Measurements from ENCODE around the gene ACTL10. TPM values are rescaled to one million over a fixed set of nuclear protein-coding genes. Genes with fewer than 3 reads are reported as not detected.

The ACTL10 gene
- total RNA-seq, 1 experiment from 2014 or later = 0.46 TPM

DNA sequence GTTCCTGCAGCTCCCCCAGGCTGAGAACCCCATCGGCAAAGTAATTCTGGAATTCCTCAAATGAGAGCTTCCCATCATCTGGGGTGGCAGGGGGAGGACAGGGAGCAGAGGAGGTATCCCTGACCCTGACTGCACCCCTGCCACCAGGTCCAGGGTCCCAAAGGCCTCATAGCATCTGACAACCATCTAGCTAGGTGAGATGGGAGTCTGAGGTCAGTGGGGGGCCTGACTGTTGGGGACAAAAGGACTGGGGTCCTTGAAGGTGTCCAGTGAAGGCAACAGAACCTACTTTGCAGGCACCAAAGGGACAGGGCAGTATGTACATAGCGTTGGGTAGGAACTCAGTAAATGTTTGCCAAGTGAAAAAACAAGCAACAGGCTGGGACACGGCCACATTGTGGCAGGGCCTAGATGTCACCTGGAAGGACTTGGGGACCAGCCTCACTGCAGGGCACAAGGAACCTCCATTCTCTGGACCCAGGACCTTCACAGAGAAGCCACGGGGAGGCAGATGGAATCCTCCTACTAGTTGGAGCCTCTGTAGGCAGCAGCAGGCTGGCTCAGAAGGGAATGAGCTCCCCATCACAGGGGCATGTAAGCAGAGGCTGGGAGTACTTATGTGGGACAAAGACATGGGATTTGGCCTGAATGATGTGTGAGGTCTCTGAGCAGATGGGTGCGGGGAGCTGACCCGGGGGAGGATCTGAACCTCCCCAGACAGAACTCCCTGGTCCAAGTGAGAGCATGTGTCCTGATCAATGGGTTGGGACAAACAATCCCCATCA, 4.2 kb downstream of the ACTL10 start:
- no peaks in the 10 kb centered on the region for H3K79me2 ChIP-seq (ENCODE audit: insufficient read depth, low read length)
- no peak overlapping the region for H2BK15ac ChIP-seq (ENCODE audit: low read depth, low read length)
- H3K4ac ChIP-seq (ENCODE audit: low read depth, low read length) = no peak overlapping the region
- no CpG with 5 or more reads among the region's 6 CpGs for WGBS (ENCODE audit: extremely low coverage, insufficient read length, low lambda C conversion rate)
- H3K14ac ChIP-seq (ENCODE audit: insufficient read depth, low read length) = no peak overlapping the region
- H2BK120ac ChIP-seq (ENCODE audit: low read depth, low read length, poor library complexity, severe bottlenecking) = no peak overlapping the region
- H3K27me3 ChIP-seq (ENCODE audit: insufficient read depth, low read length) = no peaks in the 10 kb centered on the region
- H2BK20ac ChIP-seq (ENCODE audit: low read depth, low read length, poor library complexity, severe bottlenecking) = no peak overlapping the region
- H3K56ac ChIP-seq (ENCODE audit: insufficient read length, low read depth, low read length) = no peak overlapping the region
- H3K9ac ChIP-seq (ENCODE audit: extremely low read depth, insufficient read length, low read length) = no peak overlapping the region
- no peak overlapping the region for H3K23ac ChIP-seq (ENCODE audit: insufficient read length, low read depth, low read length)
- TF ChIP-seq, protein P1, sequence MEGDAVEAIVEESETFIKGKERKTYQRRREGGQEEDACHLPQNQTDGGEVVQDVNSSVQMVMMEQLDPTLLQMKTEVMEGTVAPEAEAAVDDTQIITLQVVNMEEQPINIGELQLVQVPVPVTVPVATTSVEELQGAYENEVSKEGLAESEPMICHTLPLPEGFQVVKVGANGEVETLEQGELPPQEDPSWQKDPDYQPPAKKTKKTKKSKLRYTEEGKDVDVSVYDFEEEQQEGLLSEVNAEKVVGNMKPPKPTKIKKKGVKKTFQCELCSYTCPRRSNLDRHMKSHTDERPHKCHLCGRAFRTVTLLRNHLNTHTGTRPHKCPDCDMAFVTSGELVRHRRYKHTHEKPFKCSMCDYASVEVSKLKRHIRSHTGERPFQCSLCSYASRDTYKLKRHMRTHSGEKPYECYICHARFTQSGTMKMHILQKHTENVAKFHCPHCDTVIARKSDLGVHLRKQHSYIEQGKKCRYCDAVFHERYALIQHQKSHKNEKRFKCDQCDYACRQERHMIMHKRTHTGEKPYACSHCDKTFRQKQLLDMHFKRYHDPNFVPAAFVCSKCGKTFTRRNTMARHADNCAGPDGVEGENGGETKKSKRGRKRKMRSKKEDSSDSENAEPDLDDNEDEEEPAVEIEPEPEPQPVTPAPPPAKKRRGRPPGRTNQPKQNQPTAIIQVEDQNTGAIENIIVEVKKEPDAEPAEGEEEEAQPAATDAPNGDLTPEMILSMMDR (conservative IDR thresholded peaks at IDR 0.05) = no peak
- H3K4me1 ChIP-seq (ENCODE audit: insufficient read depth, low read length) = peaks cover 4% of the 10 kb centered on the region; the same call in 1 of the 2 replicates
- no peak overlapping the region for H4K91ac ChIP-seq (ENCODE audit: insufficient read length, low read depth, low read length)
- H4K5ac ChIP-seq (ENCODE audit: insufficient read length, low read depth, low read length) = no peak overlapping the region
- H3K23me2 ChIP-seq (ENCODE audit: insufficient read length, low read depth, low read length, poor library complexity, severe bottlenecking) = peaks cover 25% of the 10 kb centered on the region
- no peaks in the 10 kb centered on the region for H3K9me3 ChIP-seq (ENCODE audit: control insufficient read depth, low read depth, low read length)
- peaks cover 2% of the 10 kb centered on the region for H3K27me3 Mint-ChIP-seq (ENCODE audit: low read depth)
- peaks cover 35 to 36% of the 10 kb centered on the region in 2 experiments for H3K4me1 Mint-ChIP-seq
- peaks cover 26 to 49% (median 39%) of the 10 kb centered on the region in 3 experiments for H3K36me3 Mint-ChIP-seq (ENCODE audit: insufficient read depth in 1 of 3, low read depth in 3 of 3)
- no peak overlapping the region for H3K27ac ChIP-seq (ENCODE audit: insufficient read length, low read depth, low read length)
- no peak overlapping the region for H3K4me2 ChIP-seq (ENCODE audit: insufficient read depth, insufficient read length, low read length)
- no peaks in the 10 kb centered on the region; a peak in 1 of 5 replicates for H3K9me3 Mint-ChIP-seq
- no peak overlapping the region for H3T11ph ChIP-seq (ENCODE audit: low read length)
- H3K4me3 Mint-ChIP-seq = no peak overlapping the region; a peak in 1 of 5 replicates
- no peaks in the 10 kb centered on the region for H3K79me1 ChIP-seq (ENCODE audit: insufficient read depth, low read depth, low read length, poor library complexity, severe bottlenecking)
- no peak overlapping the region for H2AK5ac ChIP-seq (ENCODE audit: insufficient read length, low read length)
- H2BK5ac ChIP-seq (ENCODE audit: insufficient read length, low read length) = no peak overlapping the region
- no peak for DNase-seq
- H2BK12ac ChIP-seq (ENCODE audit: insufficient read length, low read depth, low read length) = no peak overlapping the region
- H2AFZ ChIP-seq (ENCODE audit: low read length) = no peak overlapping the region
- H4K20me1 ChIP-seq (ENCODE audit: control insufficient read depth, insufficient read depth, insufficient read length) = no peaks in the 10 kb centered on the region
- H3K18ac ChIP-seq (ENCODE audit: insufficient read length, low read depth, low read length) = no peak overlapping the region
- 0 out of 7 replicates have a peak overlapping the region, but pooled peaks of 1 of the 3 experiments have one; percentile 53 for H3K27ac Mint-ChIP-seq
- H4K8ac ChIP-seq (replicated peaks; ENCODE audit: insufficient read length, low read depth, low read length) = no peak overlapping the region

Data from H9 (cell line).